NOMO-1 (cell line): ENCODE results near the gene PPY.

ENCODE experiments used
- DNase-seq, 2 experiments: peaks; one replicate each; lab custom pipeline; 2025; ENCODE audit not compliant: unreplicated experiment in 2 of 2; lab: John Stamatoyannopoulos, UW

The PPY gene

GRCh38 chr17:43935204-43935925 is 6.9 kb downstream of the PPY start:
- DNase-seq: no peak

GRCh38 chr17:43932923-43933322 is 9.4 kb downstream of the PPY start:
- DNase-seq: no peak

- DNase-seq: no peak
Measured at GRCh38 chr17:43932357-43932756, 9.9 kb downstream of the PPY start.

GRCh38 chr17:43931062-43931571 is 11.2 kb downstream of the PPY start:
- DNase-seq: no peak

- no peak for DNase-seq
Measured at GRCh38 chr17:43928609-43929008, 13.7 kb downstream of the PPY start.

- peak in 1 of 2 experiments; percentile 45 for DNase-seq
Measured at GRCh38 chr17:43927929-43928328, 14.3 kb downstream of the PPY start.

GRCh38 chr17:43927060-43927864 is 15.0 kb downstream of the PPY start:
- no peak for DNase-seq

- DNase-seq: peak in 1 of 2 experiments; percentile 9
Measured at GRCh38 chr17:43924558-43924957, 17.7 kb downstream of the PPY start.

GRCh38 chr17:43920500-43921095 is 21.7 kb downstream of the PPY start:
- no peak for DNase-seq

- no peak for DNase-seq
Measured at GRCh38 chr17:43918026-43918389, 24.3 kb downstream of the PPY start.

- peak; percentile 33 to 39 for DNase-seq
Measured at GRCh38 chr17:43917348-43918025, 24.8 kb downstream of the PPY start.

GRCh38 chr17:43917016-43917347 is 25.3 kb downstream of the PPY start:
- no peak for DNase-seq

- DNase-seq: no peak
Measured at GRCh38 chr17:43916385-43916784, 25.9 kb downstream of the PPY start.

GRCh38 chr17:43915559-43915958 is 26.7 kb downstream of the PPY start:
- no peak for DNase-seq

- no peak for DNase-seq
Measured at GRCh38 chr17:43914451-43914850, 27.8 kb downstream of the PPY start.

GRCh38 chr17:43913584-43913983 is 28.7 kb downstream of the PPY start:
- no peak for DNase-seq

- no peak for DNase-seq
Measured at GRCh38 chr17:43912635-43913304, 29.5 kb downstream of the PPY start.

GRCh38 chr17:43911904-43912303 is 30.4 kb downstream of the PPY start:
- DNase-seq: no peak

GRCh38 chr17:43909537-43910231 is 32.6 kb downstream of the PPY start:
- no peak for DNase-seq
